IMR-90 (cell line): ENCODE measurements around the gene CDC42EP2. TPM values are rescaled to one million over a fixed set of nuclear protein-coding genes. Genes with fewer than 3 reads are reported as not detected.
A peak's percentile ranks its signal among the peaks of the same experiment; 100 is the strongest.

Experiments used
- ATAC-seq: fragments of 200-7000 bp; cut with Tn5 transposase; 2 replicates; pipeline ENCODE4 v1.9.1; 2020; ENCODE audit warnings: low read depth, mild to moderate bottlenecking, moderate library complexity
- BruUV-seq: library from RNA; stranded (reverse); fragments of 400-500 nt; replicated peaks from 2 replicates; lab custom pipeline; 2021; lab: Mats Ljungman, UMichigan
- CTCF ChIA-PET: fragments of 300-600 bp; formaldehyde crosslinking; extraction: SDS; loops from one replicate; lab custom pipeline; 2021; ENCODE audit warnings: antibody characterized with exemption; lab: Yijun Ruan, JAX
- POLR2A ChIA-PET: fragments of 300-600 bp; sonication (Branson Sonifier 250); formaldehyde crosslinking; loops from one replicate; lab custom pipeline; 2022; ENCODE audit warnings: antibody characterized with exemption; ENCODE audit not compliant: unreplicated experiment; lab: Charles Lee
- DNase-seq: peaks from one replicate; pipeline ENCODE4 v3.0.0; 2013
- H2AFZ ChIP-seq: replicated peaks from 2 replicates; pipeline ENCODE3; 2013; ENCODE audit warnings: low read length, mild to moderate bottlenecking; ENCODE audit not compliant: poor library complexity
- H2AK5ac ChIP-seq: 2 replicates; pipeline ENCODE4 v1.6.1; 2013; ENCODE audit warnings: low read depth, low read length, inconsistent platforms
- H2AK9ac ChIP-seq: replicated peaks from 2 replicates; pipeline ENCODE3; 2013; ENCODE audit warnings: mild to moderate bottlenecking, low read depth, low read length, moderate library complexity; ENCODE audit not compliant: poor library complexity
- H2BK120ac ChIP-seq: 2 replicates; pipeline ENCODE4 v1.6.1; 2013; ENCODE audit warnings: low read depth, low read length, inconsistent platforms
- H2BK15ac ChIP-seq: 3 replicates; pipeline ENCODE4 v1.6.1; 2013; ENCODE audit warnings: low read depth, low read length, inconsistent platforms
- H2BK20ac ChIP-seq: 2 replicates; pipeline ENCODE4 v1.6.1; 2013; ENCODE audit warnings: low read depth, mild to moderate bottlenecking, inconsistent platforms, low read length, moderate library complexity
- H2BK5ac ChIP-seq: 2 replicates; pipeline ENCODE4 v1.6.1; 2013; ENCODE audit warnings: mild to moderate bottlenecking, low read depth, low read length, inconsistent platforms; ENCODE audit not compliant: poor library complexity, severe bottlenecking
- H3K14ac ChIP-seq: replicated peaks from 2 replicates; pipeline ENCODE4 v1.6.1; 2013; ENCODE audit warnings: low read depth, low read length, inconsistent platforms
- H3K18ac ChIP-seq: 2 replicates; pipeline ENCODE4 v1.6.1; 2013; ENCODE audit warnings: low read depth, low read length, control low read depth
- H3K23ac ChIP-seq: 2 replicates; pipeline ENCODE4 v1.6.1; 2013; ENCODE audit warnings: low read depth, low read length, inconsistent platforms
- H3K27ac ChIP-seq: 2 replicates; pipeline ENCODE4 v1.5.1; 2013; ENCODE audit warnings: mild to moderate bottlenecking, control low read depth, low read length; ENCODE audit not compliant: insufficient read depth
- H3K27me3 ChIP-seq: 2 replicates; pipeline ENCODE4 v1.6.1; 2013; ENCODE audit warnings: low read length; ENCODE audit not compliant: control insufficient read depth, insufficient read depth
- H3K36me3 ChIP-seq: 2 replicates; pipeline ENCODE4 v1.6.1; 2013; ENCODE audit warnings: low read length, mixed read lengths; ENCODE audit not compliant: control insufficient read depth, insufficient read depth
- H3K4ac ChIP-seq: 2 replicates; pipeline ENCODE4 v1.6.1; 2013; ENCODE audit warnings: low read depth, low read length, inconsistent platforms
- H3K4me1 ChIP-seq: 2 replicates; pipeline ENCODE4 v1.6.1; 2013; ENCODE audit warnings: low read length, mixed read lengths; ENCODE audit not compliant: control insufficient read depth, insufficient read depth
- H3K4me2 ChIP-seq: 2 replicates; pipeline ENCODE4 v1.6.1; 2013; ENCODE audit warnings: low read depth, mild to moderate bottlenecking, control low read depth, low read length, moderate library complexity
- H3K4me3 ChIP-seq: 2 replicates; pipeline ENCODE4 v1.5.1; 2013; ENCODE audit warnings: low read depth, mild to moderate bottlenecking, control low read depth, low read length, moderate library complexity; ENCODE audit not compliant: insufficient read depth
- H3K56ac ChIP-seq: 2 replicates; pipeline ENCODE4 v1.6.1; 2013; ENCODE audit warnings: low read length, inconsistent platforms; ENCODE audit not compliant: insufficient read depth; ENCODE audit errors: extremely low read depth
- H3K79me1 ChIP-seq, 2 experiments: 2 replicates each; pipeline ENCODE4 v1.6.1; 2013; ENCODE audit warnings: low read length in 2 of 2, inconsistent platforms in 1 of 2, low read depth in 1 of 2
- H3K9ac ChIP-seq: 2 replicates; pipeline ENCODE4 v1.6.1; 2013; ENCODE audit warnings: low read depth, low read length, control low read depth
- H3K9me1 ChIP-seq: 2 replicates; pipeline ENCODE4 v1.6.1; 2013; ENCODE audit warnings: low read length, inconsistent platforms; ENCODE audit not compliant: insufficient read depth
- H3K9me3 ChIP-seq: 2 replicates; pipeline ENCODE4 v1.6.1; 2013; ENCODE audit warnings: low read length; ENCODE audit not compliant: control insufficient read depth, insufficient read depth
- H4K20me1 ChIP-seq: 2 replicates; pipeline ENCODE4 v1.6.1; 2013; ENCODE audit warnings: low read length, inconsistent platforms; ENCODE audit not compliant: insufficient read depth
- H4K5ac ChIP-seq: 2 replicates; pipeline ENCODE4 v1.6.1; 2013; ENCODE audit warnings: mild to moderate bottlenecking, low read depth, low read length, control low read depth
- H4K8ac ChIP-seq, 2 experiments: 2 replicates each; pipeline ENCODE4 v1.6.1; 2013; ENCODE audit warnings: low read depth in 2 of 2, low read length in 2 of 2, control low read depth in 1 of 2, inconsistent platforms in 1 of 2
- H4K91ac ChIP-seq: 2 replicates; pipeline ENCODE4 v1.6.1; 2013; ENCODE audit warnings: low read depth, low read length, inconsistent platforms; ENCODE audit not compliant: insufficient read depth
- NFE2L2 ChIP-seq: fragments of 150-350 bp; IDR thresholded peaks from 2 replicates; pipeline ENCODE4 v1.6.1; 2016; ENCODE audit warnings: low read depth, mild to moderate bottlenecking, low read length
- POLR2A ChIP-seq: IDR thresholded peaks from 2 replicates; pipeline ENCODE4 v1.6.1; 2012; ENCODE audit warnings: mild to moderate bottlenecking, low read depth, low read length
- RAD21 ChIP-seq: IDR thresholded peaks from 2 replicates; pipeline ENCODE4 v1.6.1; 2012; ENCODE audit warnings: low read length, improper control_type of control experiment
- RCOR1 ChIP-seq: IDR thresholded peaks from 2 replicates; pipeline ENCODE4 v1.6.1; 2012; ENCODE audit warnings: mild to moderate bottlenecking, low read length, improper control_type of control experiment; ENCODE audit not compliant: insufficient replicate concordance
- SMC3 ChIP-seq: fragments of 150-350 bp; IDR thresholded peaks from 2 replicates; pipeline ENCODE4 v1.6.1; 2016; ENCODE audit warnings: low read depth, mild to moderate bottlenecking, antibody characterized with exemption, low read length, moderate library complexity
- WGBS, 2 experiments: methylation state at CpG; one replicate each; pipeline versions ENCODE4 v1.1.5 to v1.1.7; 2013; ENCODE audit warnings: missing lambda C conversion rate in 2 of 2; ENCODE audit not compliant: insufficient read length in 1 of 2; ENCODE audit errors: extremely low coverage in 2 of 2; 5-methylcytosine and 5-hydroxymethylcytosine counted together
- dilution Hi-C: fragments of 300-500 bp; cut with HindIII; formaldehyde crosslinking; loops from one replicate; pipeline ENCODE4 v1.14.3; 2018; ENCODE audit warnings: low sequenced_read_pairs; ENCODE audit not compliant: unreplicated experiment
- in situ Hi-C: fragments of 300-500 bp; cut with MboI; formaldehyde crosslinking; loops from 3 replicates; pipeline ENCODE4 v1.14.3; 2019; ENCODE audit warnings: low sequenced_read_pairs, inconsistent platforms, mixed read lengths
- intact Hi-C: fragments of 100-400 bp; cut with micrococcal nuclease; formaldehyde crosslinking; loops from 2 replicates; pipeline ENCODE4 v1.10.0; 2022
- polyA plus RNA-seq, 3 experiments: library from polyadenylated mRNA; depleted of rRNA; stranded (reverse); fragments of >200 nt; gene quantifications; 2 replicates each; pipeline ENCODE4 v1.2.3, GENCODE V29; 2012; ENCODE audit warnings: low replicate concordance in 1 of 3
- total RNA-seq: library from RNA; depleted of rRNA; stranded (reverse); fragments of >200 nt; gene quantifications from 2 replicates; pipeline ENCODE4 v1.2.3, GENCODE V29; 2012
- TF ChIP-seq, protein P1 (sequence below): fragments of 150-350 bp; IDR thresholded peaks from 2 replicates; pipeline ENCODE4 v1.6.1; 2017; ENCODE audit warnings: mild to moderate bottlenecking, antibody characterized with exemption, low read length, low read depth
- TF ChIP-seq, protein P2 (sequence below): conservative IDR thresholded peaks from 2 replicates; pipeline ENCODE4 v1.5.1; 2012; ENCODE audit warnings: mild to moderate bottlenecking, low read depth, low read length, improper control_type of control experiment

The CDC42EP2 gene
- total and polyA plus RNA-seq, 2 of the 4 experiments (the other 2 are of a cell fraction), result 5.2 to 27.5 TPM

DNA sequence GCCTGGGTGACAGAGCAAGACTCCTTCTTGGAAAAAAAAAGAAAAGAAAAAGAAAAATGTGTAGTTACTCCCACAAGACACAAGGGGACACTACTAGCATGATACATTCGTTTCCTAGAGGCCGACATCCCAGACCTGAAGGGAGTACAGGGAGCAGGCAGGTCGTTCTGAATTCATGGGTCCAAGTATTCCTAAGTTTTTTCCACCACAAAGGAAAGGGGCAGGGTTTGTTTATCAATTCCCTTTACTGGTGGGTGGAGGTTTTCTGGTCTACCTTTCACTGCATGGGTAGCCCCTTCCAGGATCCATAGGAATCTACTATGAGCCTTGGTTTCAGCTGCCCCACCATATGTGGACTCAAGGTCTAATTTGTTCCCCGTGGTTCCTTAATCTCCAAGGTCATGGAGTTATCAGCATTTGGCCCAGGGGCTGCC, 51.7 kb downstream of the CDC42EP2 start:
- Histone ChIP-seq H3K4me2 (no peak overlapping the region), H3K56ac (no peak overlapping the region), H3K4me1 (peaks cover 2% of the 10 kb centered on the region), H2AFZ (peak overlapping the region; percentile 85), H2BK15ac (no peak overlapping the region), H4K5ac (no peak overlapping the region), H3K4ac (no peak overlapping the region), H2AK5ac (peak overlapping the region; percentile 45; the same call in 1 of the 2 replicates), H3K36me3 (no peaks in the 10 kb centered on the region), H4K20me1 (no peaks in the 10 kb centered on the region), H2BK120ac (peak overlapping the region; percentile 35; the same call in 1 of the 2 replicates), H2BK20ac (no peak overlapping the region), H2BK5ac (no peak overlapping the region), H3K18ac (no peak overlapping the region), H3K9me1 (no peaks in the 10 kb centered on the region; the same call in 1 of the 2 replicates), H3K9ac (no peak overlapping the region), H3K27ac (no peak overlapping the region), H3K27me3 (no peaks in the 10 kb centered on the region), H3K14ac (peak overlapping the region; percentile 13; the same call in 1 of the 2 replicates), H3K79me1 (peaks cover 0 to 17% of the 10 kb centered on the region in 2 experiments; a peak in 2 of 4 replicates), H4K91ac (no peak overlapping the region), H4K8ac (peak overlapping the region in 1 of 2 experiments; percentile 22; a peak in 1 of 4 replicates), H3K4me3 (no peak overlapping the region), H2AK9ac (peak overlapping the region; percentile 3), H3K23ac (no peak overlapping the region), H3K9me3 (no peaks in the 10 kb centered on the region)
- no TSS peak for BruUV-seq
- intact Hi-C loops (loop anchor here (1.0 kb wide), 1 partner anchor 144 kb away; no protein-coding TSS in a partner anchor), in situ Hi-C loops (loop anchor here (5.0 kb wide), 1 partner anchor 146 kb away; no protein-coding TSS in a partner anchor), dilution Hi-C loops (no loop called here)
- CTCF ChIA-PET, result interaction anchor here (1.2 to 1.3 kb wide), 2 partner anchors 14 to 50 kb away, joined by 3 read pairs; no protein-coding TSS in a partner anchor
- DNase-seq, result peak; percentile 86
- POLR2A ChIA-PET, result no interaction called here
- WGBS, 2 experiments, result no CpG with 5 or more reads among the region's 4 CpGs
- TF ChIP-seq RCOR1 (no peak), SMC3 (peak; percentile 72), RAD21 (peak; percentile 88), POLR2A (peak; percentile 38; the same call in 1 of the 2 replicates), NFE2L2 (no peak)
- TF ChIP-seq, protein P1, sequence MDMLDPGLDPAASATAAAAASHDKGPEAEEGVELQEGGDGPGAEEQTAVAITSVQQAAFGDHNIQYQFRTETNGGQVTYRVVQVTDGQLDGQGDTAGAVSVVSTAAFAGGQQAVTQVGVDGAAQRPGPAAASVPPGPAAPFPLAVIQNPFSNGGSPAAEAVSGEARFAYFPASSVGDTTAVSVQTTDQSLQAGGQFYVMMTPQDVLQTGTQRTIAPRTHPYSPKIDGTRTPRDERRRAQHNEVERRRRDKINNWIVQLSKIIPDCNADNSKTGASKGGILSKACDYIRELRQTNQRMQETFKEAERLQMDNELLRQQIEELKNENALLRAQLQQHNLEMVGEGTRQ, result no peak
- TF ChIP-seq, protein P2, sequence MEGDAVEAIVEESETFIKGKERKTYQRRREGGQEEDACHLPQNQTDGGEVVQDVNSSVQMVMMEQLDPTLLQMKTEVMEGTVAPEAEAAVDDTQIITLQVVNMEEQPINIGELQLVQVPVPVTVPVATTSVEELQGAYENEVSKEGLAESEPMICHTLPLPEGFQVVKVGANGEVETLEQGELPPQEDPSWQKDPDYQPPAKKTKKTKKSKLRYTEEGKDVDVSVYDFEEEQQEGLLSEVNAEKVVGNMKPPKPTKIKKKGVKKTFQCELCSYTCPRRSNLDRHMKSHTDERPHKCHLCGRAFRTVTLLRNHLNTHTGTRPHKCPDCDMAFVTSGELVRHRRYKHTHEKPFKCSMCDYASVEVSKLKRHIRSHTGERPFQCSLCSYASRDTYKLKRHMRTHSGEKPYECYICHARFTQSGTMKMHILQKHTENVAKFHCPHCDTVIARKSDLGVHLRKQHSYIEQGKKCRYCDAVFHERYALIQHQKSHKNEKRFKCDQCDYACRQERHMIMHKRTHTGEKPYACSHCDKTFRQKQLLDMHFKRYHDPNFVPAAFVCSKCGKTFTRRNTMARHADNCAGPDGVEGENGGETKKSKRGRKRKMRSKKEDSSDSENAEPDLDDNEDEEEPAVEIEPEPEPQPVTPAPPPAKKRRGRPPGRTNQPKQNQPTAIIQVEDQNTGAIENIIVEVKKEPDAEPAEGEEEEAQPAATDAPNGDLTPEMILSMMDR, result peak; percentile 85
- ATAC-seq, result peak; percentile 94
